Thyroid gland (tissue), 4 donors: Measurements from ENCODE around the gene SCN2B.

Source experiments
- CTCF ChIP-seq, 6 experiments: fragments of 200-600 bp in 3 of 6; fragments of 450-650 bp in 3 of 6; sonication (generic) in 3 of 6; IDR thresholded peaks; one replicate each; pipeline ENCODE4 v1.5.1; 2016 to 2019; ENCODE audit warnings: antibody characterized with exemption in 6 of 6, mild to moderate bottlenecking in 2 of 6, inconsistent platforms in 1 of 6, moderate library complexity in 1 of 6
- POLR2A ChIP-seq, 2 donors: fragments of 450-650 bp; IDR thresholded peaks; one replicate each; pipeline ENCODE4 v1.6.1; 2017; ENCODE audit warnings: antibody characterized with exemption in 2 of 2, mild to moderate bottlenecking in 2 of 2, moderate library complexity in 1 of 2

DNA sequence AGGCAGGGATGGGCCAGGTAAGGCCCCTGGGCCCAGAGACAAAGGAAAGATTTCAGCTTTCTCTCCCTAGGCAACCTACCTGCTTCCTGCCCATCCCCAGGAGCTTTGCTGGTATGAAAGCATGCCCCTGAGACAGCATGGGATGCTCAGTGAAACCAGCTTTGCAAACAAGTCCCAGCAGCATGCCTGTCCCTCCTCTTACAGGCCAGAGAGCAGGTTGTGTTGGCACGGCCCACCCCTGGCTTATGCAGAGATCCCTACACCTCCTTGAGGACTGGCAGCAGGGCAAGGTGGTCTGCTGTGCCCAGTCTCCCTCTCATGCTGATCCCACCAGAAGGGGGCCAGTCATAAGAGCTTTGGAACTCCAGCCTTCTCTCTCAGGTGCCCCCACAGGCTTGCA lies 26.9 kb downstream of the SCN2B start:
- TF ChIP-seq CTCF (IDR thresholded peaks at IDR 0.05) (no peak), POLR2A (IDR thresholded peaks at IDR 0.05) (no peak)
